DOHH2 (cell line): ENCODE results near the gene PCDH8.

ENCODE experiments used
- H3F3A ChIP-seq: fragments of 200-600 bp; sonication (generic), shearing (Covaris generic); 2 replicates; pipeline ENCODE4 v1.6.0; 2016; ENCODE audit warnings: antibody characterized with exemption, mild to moderate bottlenecking; ENCODE audit not compliant: control insufficient read depth, insufficient read depth
- H3K27ac ChIP-seq: fragments of 200-600 bp; sonication (generic); 2 replicates; pipeline ENCODE4 v1.5.1; 2014; ENCODE audit warnings: low read depth, mild to moderate bottlenecking, low read length, moderate library complexity
- H3K27me3 ChIP-seq: fragments of 200-600 bp; sonication (generic); 2 replicates; pipeline ENCODE4 v1.6.1; 2014; ENCODE audit warnings: mild to moderate bottlenecking, low read length, mixed read lengths; ENCODE audit not compliant: control insufficient read depth
- H3K36me3 ChIP-seq: fragments of 200-600 bp; sonication (generic); 2 replicates; pipeline ENCODE4 v1.6.1; 2014; ENCODE audit warnings: mild to moderate bottlenecking, low read length, moderate library complexity, mixed read lengths; ENCODE audit not compliant: control insufficient read depth
- H3K4me1 ChIP-seq: fragments of 200-600 bp; sonication (generic); 2 replicates; pipeline ENCODE4 v1.6.1; 2014; ENCODE audit warnings: mild to moderate bottlenecking, low read length, mixed read lengths; ENCODE audit not compliant: control insufficient read depth
- H3K4me2 ChIP-seq: fragments of 200-600 bp; sonication (generic); 2 replicates; pipeline ENCODE4 v1.6.0; 2014; ENCODE audit warnings: mild to moderate bottlenecking, low read length, moderate library complexity
- H3K4me3 ChIP-seq: fragments of 200-600 bp; sonication (generic); 2 replicates; pipeline ENCODE4 v1.5.1; 2014; ENCODE audit warnings: mild to moderate bottlenecking, low read length, mixed read lengths
- H3K79me2 ChIP-seq: fragments of 200-600 bp; sonication (generic); 2 replicates; pipeline ENCODE4 v1.6.1; 2014; ENCODE audit warnings: mild to moderate bottlenecking, low read length, mixed read lengths; ENCODE audit not compliant: control insufficient read depth
- H3K9me2 ChIP-seq: fragments of 200-600 bp; sonication (generic); replicated peaks from 2 replicates; pipeline ENCODE4 v1.6.1; 2014; ENCODE audit warnings: mild to moderate bottlenecking, low read length, mixed read lengths; ENCODE audit not compliant: control insufficient read depth
- H3K9me3 ChIP-seq: fragments of 200-600 bp; sonication (generic); 2 replicates; pipeline ENCODE4 v1.6.1; 2014; ENCODE audit warnings: antibody characterized with exemption, low read length, mixed read lengths; ENCODE audit not compliant: control insufficient read depth, insufficient read depth
- H4K20me1 ChIP-seq: fragments of 200-600 bp; sonication (generic); 2 replicates; pipeline ENCODE4 v1.6.0; 2014; ENCODE audit warnings: low read depth, mild to moderate bottlenecking, antibody characterized with exemption, low read length, moderate library complexity; ENCODE audit not compliant: control insufficient read depth, insufficient read depth
- CTCF ChIP-seq: fragments of 200-600 bp; sonication (generic); IDR thresholded peaks from one replicate; pipeline ENCODE4 v1.5.1; 2014; ENCODE audit warnings: antibody characterized with exemption, mild to moderate bottlenecking, low read depth, low read length; ENCODE audit not compliant: poor library complexity, severe bottlenecking
- EZH2phosphoT487 ChIP-seq: fragments of 200-600 bp; sonication (generic); IDR thresholded peaks from 2 replicates; pipeline ENCODE4 v1.6.1; 2017; ENCODE audit warnings: borderline replicate concordance, mild to moderate bottlenecking, antibody characterized with exemption, low read length, moderate library complexity, mixed read lengths

The PCDH8 gene

GRCh38 chr13:52837850-52838249, 10.6 kb downstream of the PCDH8 start:
- H3K4me3 ChIP-seq = no peak overlapping the region
- no peaks in the 10 kb centered on the region for H4K20me1 ChIP-seq
- H3K9me2 ChIP-seq = no peaks in the 10 kb centered on the region
- no peak overlapping the region for H3K4me2 ChIP-seq
- H3K36me3 ChIP-seq = no peaks in the 10 kb centered on the region
- TF ChIP-seq CTCF = no peak
- no peak for TF ChIP-seq EZH2phosphoT487
- no peaks in the 10 kb centered on the region for H3K79me2 ChIP-seq
- no peaks in the 10 kb centered on the region for H3K27me3 ChIP-seq
- H3K9me3 ChIP-seq = no peaks in the 10 kb centered on the region
- no peak overlapping the region for H3K27ac ChIP-seq
- H3F3A ChIP-seq = no peaks in the 10 kb centered on the region
- H3K4me1 ChIP-seq = no peaks in the 10 kb centered on the region

- no peak overlapping the region for H3K27ac ChIP-seq
- H3K4me3 ChIP-seq = no peak overlapping the region
- H3K4me1 ChIP-seq = no peaks in the 10 kb centered on the region
- H3K79me2 ChIP-seq = no peaks in the 10 kb centered on the region
- TF ChIP-seq CTCF (no peak), EZH2phosphoT487 (no peak)
- no peak overlapping the region for H3K4me2 ChIP-seq
- no peaks in the 10 kb centered on the region for H3F3A ChIP-seq
- H3K9me2 ChIP-seq = no peaks in the 10 kb centered on the region
- no peaks in the 10 kb centered on the region for H3K9me3 ChIP-seq
- no peaks in the 10 kb centered on the region for H4K20me1 ChIP-seq
- no peaks in the 10 kb centered on the region for H3K36me3 ChIP-seq
- no peaks in the 10 kb centered on the region for H3K27me3 ChIP-seq
These were observed 13.2 kb downstream of the PCDH8 start for GRCh38 chr13:52835071-52835839.

GRCh38 chr13:52833296-52833875, 15.1 kb downstream of the PCDH8 start:
- Histone ChIP-seq H3K4me1 (no peaks in the 10 kb centered on the region), H3K9me2 (no peaks in the 10 kb centered on the region), H3K4me3 (no peak overlapping the region), H3K9me3 (no peaks in the 10 kb centered on the region), H3F3A (no peaks in the 10 kb centered on the region), H3K27me3 (no peaks in the 10 kb centered on the region), H3K4me2 (no peak overlapping the region), H4K20me1 (no peaks in the 10 kb centered on the region), H3K79me2 (no peaks in the 10 kb centered on the region), H3K27ac (no peak overlapping the region), H3K36me3 (no peaks in the 10 kb centered on the region)
- no peak for TF ChIP-seq EZH2phosphoT487
- no peak for TF ChIP-seq CTCF
